HG03025 (cell line): ENCODE data around the gene EMP1.

ENCODE experiments used
- ATAC-seq: cut with Tn5 transposase; IDR thresholded peaks from one replicate; pipeline ENCODE4 v1.9.1; 2021; ENCODE audit warnings: mild to moderate bottlenecking, moderate library complexity; ENCODE audit not compliant: unreplicated experiment, low FRiP score

The EMP1 gene

GRCh38 chr12:13196130-13196921, at the start of gene EMP1:
TSS of gene EMP1 (plus strand) at chr12:13196726. CDS start at chr12:13211511, 14,785 bp downstream.
- peak; percentile 81 for ATAC-seq

GRCh38 chr12:13147688-13148484, 48.6 kb upstream of the EMP1 start:
- no peak for ATAC-seq

GRCh38 chr12:13148485-13148847, 48.1 kb upstream of the EMP1 start:
- no peak for ATAC-seq

GRCh38 chr12:13149411-13149810, 47.1 kb upstream of the EMP1 start:
- ATAC-seq: no peak

GRCh38 chr12:13152281-13152680, 44.2 kb upstream of the EMP1 start:
- ATAC-seq: no peak

- no peak for ATAC-seq
Observed at GRCh38 chr12:13152756-13153155, 43.8 kb upstream of the EMP1 start.

- no peak for ATAC-seq
Observed at GRCh38 chr12:13153180-13153579, 43.3 kb upstream of the EMP1 start.

GRCh38 chr12:13154027-13154538, 42.4 kb upstream of the EMP1 start:
- ATAC-seq: no peak

- ATAC-seq: no peak
Observed at GRCh38 chr12:13154831-13155230, 41.7 kb upstream of the EMP1 start.

- ATAC-seq: no peak
Observed at GRCh38 chr12:13156277-13156676, 40.2 kb upstream of the EMP1 start.

- ATAC-seq: no peak
Observed at GRCh38 chr12:13161172-13161571, 35.4 kb upstream of the EMP1 start.

GRCh38 chr12:13162904-13163303, 33.6 kb upstream of the EMP1 start:
- no peak for ATAC-seq

- ATAC-seq: no peak
Observed at GRCh38 chr12:13163868-13164635, 32.5 kb upstream of the EMP1 start.

GRCh38 chr12:13164921-13165616, 31.5 kb upstream of the EMP1 start:
- ATAC-seq: no peak

- ATAC-seq: peak; percentile 66
Observed at GRCh38 chr12:13165617-13166041, 30.9 kb upstream of the EMP1 start.

- no peak for ATAC-seq
Observed at GRCh38 chr12:13167226-13167625, 29.3 kb upstream of the EMP1 start.

- no peak for ATAC-seq
Observed at GRCh38 chr12:13167906-13168305, 28.6 kb upstream of the EMP1 start.

- ATAC-seq: no peak
Observed at GRCh38 chr12:13169272-13169671, 27.3 kb upstream of the EMP1 start.

GRCh38 chr12:13170892-13171490, 25.5 kb upstream of the EMP1 start:
- no peak for ATAC-seq
